Activated CD4-positive, alpha-beta T cell treated with anti-CD3 and anti-CD28 coated beads, Interleukin-2, amount 50 U/mL, for 48 hours (primary cell): Measurements from ENCODE around the gene PLIN1.
A peak's percentile ranks its signal among the peaks of the same experiment; 100 is the strongest.

Source experiments
- DNase-seq, 2 experiments: peaks; one replicate each; pipeline ENCODE4 v3.0.0-alpha.2; 2020

The PLIN1 gene

DNA sequence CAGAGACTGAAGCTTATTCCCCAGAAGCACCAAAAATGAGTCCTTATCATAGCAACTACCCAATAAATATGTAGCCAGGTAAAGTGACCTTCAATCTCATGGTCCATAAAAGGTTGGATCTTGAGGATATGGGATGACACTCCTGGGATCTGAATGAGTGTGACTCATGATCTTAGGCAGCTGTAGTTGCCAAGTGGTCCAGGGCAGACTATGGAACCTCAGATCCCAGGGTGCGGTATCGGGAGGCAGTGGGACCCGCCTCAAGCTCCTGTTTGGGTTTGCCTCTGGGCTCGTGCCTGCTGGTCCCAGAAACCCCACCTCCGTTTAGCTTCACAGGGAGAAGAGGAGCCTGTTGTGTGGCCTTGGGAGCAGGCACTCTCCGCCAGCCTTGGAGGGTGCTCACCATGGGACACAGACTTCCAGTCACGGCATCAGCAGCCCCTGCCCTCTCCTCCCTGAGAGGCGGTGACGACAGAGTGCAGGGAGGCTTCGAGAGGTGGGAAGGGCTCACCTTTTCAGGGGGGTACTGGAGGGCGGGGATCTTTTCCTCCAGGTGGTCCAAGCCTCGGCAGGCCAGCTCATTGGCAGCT, 8.1 kb downstream of the PLIN1 start:
- DNase-seq, result no peak

- no peak for DNase-seq
Measured at GRCh38 chr15:89669941-89670340, 9.2 kb downstream of the PLIN1 start.

GRCh38 chr15:89669309-89669865, 9.8 kb downstream of the PLIN1 start:
- DNase-seq, result no peak

GRCh38 chr15:89668171-89668570, 11.0 kb downstream of the PLIN1 start:
- no peak for DNase-seq

GRCh38 chr15:89667706-89667960, 11.5 kb downstream of the PLIN1 start:
- no peak for DNase-seq

GRCh38 chr15:89666858-89667705, 12.1 kb downstream of the PLIN1 start:
- DNase-seq, result no peak

DNA sequence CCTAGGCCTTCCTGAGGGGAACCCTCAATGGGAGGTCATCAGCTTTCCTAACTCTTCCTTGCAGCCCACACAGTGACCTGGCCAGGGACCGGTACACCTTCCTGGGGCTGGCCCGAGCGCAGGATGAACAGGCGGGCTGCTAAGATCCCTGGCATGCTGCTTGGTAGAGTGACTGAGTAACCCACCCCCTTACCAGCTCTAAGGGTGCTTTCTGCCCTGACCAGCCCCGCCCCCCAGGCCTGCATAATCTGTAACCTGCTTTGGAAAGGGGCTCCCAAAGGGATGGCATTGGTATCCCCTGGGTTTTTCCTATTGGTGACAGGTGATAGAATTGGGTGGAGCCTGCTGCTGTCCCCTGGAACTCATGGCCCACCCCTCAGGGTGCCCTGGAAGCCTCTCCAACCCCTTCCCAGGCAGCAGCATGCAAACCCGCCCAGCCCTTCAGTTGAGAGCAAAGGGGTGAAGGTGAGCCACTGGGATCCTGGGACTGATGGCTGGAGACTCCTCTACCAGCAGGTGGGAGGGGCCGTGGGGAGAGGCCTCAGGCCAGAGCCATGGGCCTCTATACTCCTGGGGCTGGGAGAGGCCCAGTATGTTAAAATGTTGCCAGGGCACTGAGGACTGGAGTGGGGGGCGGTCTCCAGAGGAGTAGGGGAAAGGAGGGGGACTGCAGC, 12.8 kb downstream of the PLIN1 start:
- no peak for DNase-seq

DNA sequence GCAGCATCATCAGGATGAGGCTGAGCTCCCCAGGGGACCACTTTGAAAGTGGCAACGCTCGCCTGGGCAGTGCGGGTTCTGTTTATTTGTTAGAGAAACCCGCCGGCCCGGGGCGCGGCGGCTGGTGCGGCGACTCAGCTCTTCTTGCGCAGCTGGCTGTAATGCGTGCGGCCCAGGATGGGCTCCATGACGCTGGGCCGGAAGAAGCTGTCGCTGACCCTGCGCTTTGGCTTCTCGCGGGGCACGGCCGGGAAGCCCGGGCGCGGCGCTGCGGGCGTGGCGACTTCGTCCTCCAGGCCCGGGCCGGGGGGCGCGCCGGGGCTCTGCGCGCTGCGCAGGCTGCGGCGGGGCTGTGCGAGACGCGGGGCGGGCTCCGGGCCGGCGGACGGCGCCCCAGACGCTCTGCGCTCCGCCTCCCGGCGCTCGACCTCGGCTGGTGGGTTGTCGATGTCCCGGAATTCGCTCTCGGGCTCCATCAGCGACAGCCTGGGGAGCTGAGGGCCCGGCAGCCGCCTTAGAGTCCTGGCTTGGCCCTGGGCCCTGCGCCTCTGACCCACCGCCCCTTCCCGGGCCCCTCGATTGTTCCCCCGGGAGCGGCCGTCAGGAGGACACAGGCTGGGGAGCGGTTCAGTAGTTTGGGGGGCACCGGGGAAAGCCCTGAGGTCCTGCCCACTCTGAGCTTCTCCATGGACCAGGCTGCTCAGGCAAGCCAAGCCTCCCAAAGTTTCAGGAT, 13.6 kb downstream of the PLIN1 start:
- peak; percentile 18 to 30 for DNase-seq

DNA sequence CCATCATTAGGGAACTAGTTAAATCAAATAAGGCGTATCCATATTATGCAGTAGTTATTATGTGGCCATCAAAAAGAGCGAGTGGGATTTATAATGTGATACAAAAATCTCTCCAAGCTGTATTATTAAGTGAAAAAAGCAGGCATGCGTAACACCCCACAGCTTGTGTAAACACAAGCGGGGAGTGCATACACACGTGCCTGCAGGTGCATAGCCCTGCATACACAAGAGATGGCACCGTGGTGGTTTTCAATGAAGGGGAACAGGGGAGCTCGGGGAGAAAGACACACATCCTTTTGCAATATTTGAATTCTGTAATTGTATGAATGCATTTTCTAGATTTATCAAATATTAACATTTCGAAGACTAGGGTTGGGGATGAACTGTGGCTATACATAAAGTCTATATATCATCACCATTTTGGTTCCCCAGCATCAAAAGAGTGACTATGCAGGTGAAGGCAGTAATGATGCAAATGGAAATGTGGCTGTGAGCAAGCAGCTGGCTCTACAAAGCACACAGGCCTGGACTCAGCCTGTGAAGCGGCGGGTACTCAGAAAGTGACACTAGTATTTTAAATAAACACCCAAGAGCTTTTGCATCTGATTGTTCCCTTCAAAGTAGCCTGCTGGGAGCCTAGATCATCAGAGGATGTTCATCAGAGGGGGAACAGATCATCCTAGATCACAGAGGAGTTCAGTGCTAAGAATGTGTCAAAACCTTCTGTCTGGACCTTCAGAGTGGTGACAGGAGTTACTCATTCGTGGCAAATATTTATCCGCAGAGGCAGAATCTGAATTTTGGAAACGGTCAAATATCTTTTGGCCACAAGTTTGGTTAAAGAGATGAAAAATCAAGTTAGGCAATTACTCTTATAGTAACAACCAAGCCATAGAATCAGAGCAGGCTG, 14.5 kb downstream of the PLIN1 start:
- DNase-seq, result no peak

GRCh38 chr15:89662893-89663626, 16.1 kb downstream of the PLIN1 start:
- DNase-seq, result no peak

GRCh38 chr15:89660556-89660955, 18.6 kb downstream of the PLIN1 start:
- no peak for DNase-seq

DNA sequence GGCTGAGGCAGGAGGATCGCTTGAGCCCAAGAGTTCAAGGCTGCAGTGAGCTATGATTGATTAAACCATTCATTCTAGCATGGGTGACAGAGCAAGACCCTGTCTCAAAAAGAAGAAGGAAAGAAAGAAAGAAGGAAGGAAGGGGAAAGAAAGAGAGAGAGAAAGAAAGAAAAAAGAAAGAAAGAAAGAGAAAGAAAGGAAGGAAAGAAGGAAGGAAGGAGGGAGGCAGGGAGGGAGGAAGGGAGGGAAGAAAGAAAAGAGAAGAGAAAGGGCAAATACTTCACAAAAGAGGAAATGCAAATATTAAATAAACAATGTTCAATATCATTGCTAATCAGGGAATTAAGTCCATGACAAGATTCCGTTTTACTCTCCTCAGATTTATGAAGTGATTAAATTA, 19.9 kb downstream of the PLIN1 start:
- no peak for DNase-seq

- DNase-seq, result no peak
Measured at GRCh38 chr15:89657686-89658200, 21.4 kb downstream of the PLIN1 start.

- DNase-seq, result no peak
Measured at GRCh38 chr15:89656116-89656815, 22.9 kb downstream of the PLIN1 start.

DNA sequence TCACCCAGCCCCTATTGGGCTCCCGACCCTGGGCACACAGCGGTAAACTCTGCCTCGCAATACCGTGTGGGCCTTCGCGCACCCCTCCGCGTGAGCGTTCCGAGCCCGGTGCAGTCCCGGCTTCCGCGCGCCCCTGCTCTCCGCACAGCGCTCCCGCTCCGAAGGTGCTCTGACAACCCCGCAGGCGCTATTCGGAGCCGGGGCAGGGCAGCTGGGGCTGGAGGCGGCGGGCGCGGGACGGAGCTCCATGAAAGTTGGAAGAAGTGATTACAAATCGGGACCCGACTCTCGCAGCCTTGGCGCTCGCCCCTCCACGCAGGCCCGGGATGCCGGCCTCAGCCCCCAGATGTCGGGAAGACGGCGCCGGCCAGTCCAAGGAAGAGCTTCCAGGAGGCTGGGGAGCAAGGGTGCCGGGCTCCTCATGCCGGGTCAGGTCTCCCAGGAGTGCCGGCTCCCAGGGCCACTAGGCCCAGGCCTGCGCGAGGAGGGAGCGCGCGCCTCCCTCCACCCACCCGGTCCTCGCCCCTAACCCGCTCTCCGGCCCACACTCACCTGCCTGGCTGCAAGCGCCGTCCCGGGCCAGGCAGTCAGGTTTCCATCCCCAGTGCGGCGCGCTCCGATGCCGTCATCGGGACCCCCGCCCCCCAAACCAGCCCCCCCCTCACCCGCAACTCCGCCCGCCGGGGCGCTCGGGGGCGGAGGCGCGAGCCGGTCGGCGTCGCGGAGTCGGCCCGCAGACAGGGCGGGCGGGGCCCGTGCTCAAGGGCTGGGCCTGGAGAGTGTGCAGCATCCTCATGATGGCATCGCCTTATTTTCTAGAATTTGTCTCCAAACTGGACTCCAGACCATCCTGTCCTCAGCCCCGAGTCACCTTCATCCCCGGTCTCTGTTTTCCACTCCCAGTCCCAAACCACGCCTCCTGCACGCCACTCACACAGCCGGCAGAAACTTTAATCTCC, 24.0 kb downstream of the PLIN1 start, which contains the start of gene KIF7:
Gene KIF7 (minus strand): TSS at position 621 of the 959 bp plus-strand sequence. CDS start 2,537 bp downstream, outside the sequence.
- peak; percentile 18 to 26 for DNase-seq

- DNase-seq, result no peak
Measured at GRCh38 chr15:89654301-89654761, 24.8 kb downstream of the PLIN1 start.

DNA sequence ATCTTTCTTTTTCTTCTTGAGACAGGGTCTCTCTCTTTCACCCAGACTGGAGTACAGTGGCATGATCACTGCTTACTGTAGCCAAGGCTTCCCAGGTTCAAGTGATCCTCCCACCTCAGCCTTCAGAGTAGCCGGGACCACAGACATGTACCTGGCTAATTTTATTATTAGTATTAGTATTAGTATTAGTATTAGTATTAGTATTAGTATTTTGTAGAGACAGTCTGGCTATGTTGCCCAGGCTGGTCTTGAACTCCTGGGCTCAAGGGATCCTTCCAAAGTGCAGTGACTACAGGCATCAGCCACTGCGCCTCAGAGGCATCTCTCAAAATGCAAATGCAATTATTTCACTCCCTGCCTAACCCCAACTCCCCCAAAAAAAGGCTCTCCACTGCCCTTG, 25.6 kb downstream of the PLIN1 start:
- DNase-seq, result no peak

- DNase-seq, result no peak
Measured at GRCh38 chr15:89652666-89653065, 26.5 kb downstream of the PLIN1 start.

DNA sequence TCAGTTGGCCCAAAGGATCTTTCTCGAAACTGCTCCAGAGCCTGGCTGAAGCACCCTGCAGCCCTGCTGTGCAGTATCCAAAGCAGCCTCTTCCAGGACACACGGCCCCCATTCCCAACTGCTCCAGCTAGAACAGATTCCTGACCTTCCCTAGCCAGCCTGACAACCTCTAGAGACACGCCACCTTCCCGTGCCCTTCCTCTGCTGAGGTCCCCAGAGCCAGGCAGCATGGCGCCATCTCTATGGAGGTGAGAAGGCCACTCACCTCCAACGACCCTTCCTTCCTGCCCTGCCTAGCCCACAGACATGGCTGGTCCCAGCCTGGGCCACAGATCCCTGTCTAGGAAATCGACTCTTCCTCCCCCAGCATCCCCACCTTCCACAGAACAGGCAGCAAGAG, 27.0 kb downstream of the PLIN1 start:
- DNase-seq, result no peak
